Stimulated activated CD4-positive, alpha-beta T cell treated with anti-CD3 and anti-CD28 coated beads, Interleukin-15, amount 100 ng/mL, for 1 hour (primary cell): ENCODE measurements around the gene DNAJB7.
"Not testable (repeated sequence)": the region's sequence is repeated elsewhere in the genome, so short reads cannot be mapped to it uniquely, and the experiment has no call there.

Source experiments
- DNase-seq, 2 donors: peaks; one replicate each; pipeline ENCODE4 v3.0.0-alpha.2; 2020; ENCODE audit warnings: low read depth in 1 of 2, low spot score in 1 of 2

The DNAJB7 gene

DNA sequence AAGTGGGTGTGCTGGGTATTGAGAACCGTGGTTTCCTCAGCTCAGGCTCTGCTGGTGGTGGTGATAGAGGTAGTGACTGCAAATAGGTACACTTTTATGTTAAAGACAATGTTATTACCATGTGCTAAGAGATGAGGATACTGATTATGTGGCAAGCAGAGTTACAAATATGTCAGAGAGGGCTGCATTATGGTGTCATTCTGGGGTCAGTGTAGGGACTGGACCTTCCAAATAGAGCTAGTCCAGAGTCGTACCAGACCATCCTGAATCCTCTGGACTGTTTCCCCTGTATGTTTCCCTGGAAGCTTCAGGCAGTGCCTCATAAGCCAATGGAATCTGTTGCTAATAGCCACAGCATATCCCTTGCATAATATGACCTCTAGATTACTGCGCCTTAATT is at the start of gene DNAJB7:
DNAJB7 (minus strand) TSS at position 101 of the 400 bp plus-strand sequence. CDS start 119 bp downstream, outside the sequence.
- no peak for DNase-seq

DNA sequence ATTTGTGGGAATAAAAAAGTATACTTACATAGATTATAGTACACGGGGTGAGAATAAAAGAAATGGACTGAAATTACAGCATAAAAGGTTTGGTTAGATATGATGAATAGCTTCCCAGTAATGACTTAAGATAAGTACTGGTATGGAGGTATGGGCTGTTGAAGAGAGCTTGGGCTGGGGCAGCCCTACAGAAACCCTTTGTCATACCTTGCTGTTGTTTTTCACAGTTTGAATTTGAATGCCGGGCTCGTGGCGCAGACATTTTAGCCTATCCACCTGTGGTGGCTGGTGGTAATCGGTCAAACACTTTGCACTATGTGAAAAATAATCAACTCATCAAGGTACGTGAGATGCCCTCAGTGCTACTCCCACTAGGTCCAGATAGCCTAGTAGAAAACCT is 47.0 kb upstream of the DNAJB7 start:
- no peak for DNase-seq

DNA sequence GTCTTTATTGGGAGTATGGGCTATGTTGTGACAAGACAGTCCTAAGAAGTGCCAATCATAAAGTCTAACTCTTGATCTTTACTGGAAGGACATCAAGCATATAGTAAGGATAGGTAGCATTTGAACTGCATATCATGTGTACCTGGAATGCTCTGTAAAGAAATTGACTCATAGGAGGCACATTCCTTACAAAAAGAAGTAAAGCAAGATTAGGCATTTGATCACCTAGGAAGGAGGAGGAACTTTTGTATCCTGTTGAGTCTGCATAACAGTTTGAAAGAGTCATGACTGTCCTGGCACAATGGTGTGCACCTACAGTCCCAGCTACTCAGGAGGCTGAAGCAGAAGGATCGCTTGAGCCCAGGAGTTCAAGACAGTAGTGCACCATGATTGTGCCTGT is 42.2 kb upstream of the DNAJB7 start:
- DNase-seq, result no peak

DNA sequence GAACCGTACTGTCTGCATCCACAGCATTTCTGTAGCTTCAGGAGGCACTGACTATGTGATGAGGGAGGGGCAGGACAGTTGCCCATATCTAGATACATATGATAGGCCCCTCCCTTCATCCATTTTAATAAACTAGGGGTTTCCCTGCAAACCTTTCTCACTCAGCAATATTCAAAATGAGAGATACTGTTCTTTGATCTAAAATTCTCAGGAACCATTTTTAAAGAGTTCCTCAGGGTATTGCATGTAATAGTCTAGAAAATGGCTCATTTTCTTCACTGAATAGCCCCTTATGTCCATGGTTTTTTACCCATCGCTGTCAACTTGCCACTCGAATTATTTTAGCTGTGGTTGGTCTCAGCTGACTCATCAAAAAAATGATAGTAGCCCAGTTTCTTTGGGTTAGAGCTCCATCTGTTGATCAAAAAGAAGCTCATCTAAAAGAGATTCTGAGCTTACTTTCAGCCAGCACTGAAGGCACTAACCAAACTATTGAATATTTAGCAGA is 37.0 kb upstream of the DNAJB7 start:
- no peak for DNase-seq

DNA sequence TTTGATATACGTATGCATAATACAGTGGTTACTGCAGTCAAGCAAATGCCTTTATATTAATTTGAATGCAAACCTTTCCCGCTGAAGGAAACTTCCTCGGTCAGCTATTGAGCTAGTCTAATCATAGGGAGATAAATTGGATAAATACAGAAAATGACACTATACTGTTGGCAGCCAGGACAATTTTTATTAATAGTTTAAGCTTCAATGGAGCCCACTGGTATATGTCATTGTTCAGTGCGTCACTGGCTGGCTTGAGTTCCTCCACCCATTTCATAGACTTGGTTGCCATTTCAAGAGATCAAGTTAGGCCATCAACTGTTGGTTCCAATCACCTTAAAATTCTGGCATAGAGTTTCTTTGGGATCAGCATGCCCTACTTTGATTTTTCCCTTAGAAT is 32.5 kb upstream of the DNAJB7 start:
- DNase-seq, result no peak

DNA sequence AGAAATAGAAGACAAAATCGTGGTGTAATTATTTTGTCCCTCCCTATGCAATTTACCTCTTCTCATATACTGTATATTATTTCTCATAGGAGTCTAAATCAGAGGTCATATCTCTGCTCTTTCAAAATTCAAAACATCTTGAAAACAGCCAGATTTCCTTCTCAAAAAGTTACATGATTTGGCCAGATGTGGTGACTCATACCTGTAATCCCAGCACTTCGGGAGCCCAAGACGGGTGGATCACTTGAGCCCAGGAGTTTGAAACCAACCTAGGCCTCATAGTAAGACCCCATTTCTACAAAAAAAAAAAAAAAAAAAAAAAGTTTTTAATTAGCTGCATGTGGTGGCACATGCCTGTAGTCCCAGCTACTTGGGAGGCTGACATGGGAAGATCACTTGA is 29.0 kb upstream of the DNAJB7 start:
- no peak for DNase-seq

DNA sequence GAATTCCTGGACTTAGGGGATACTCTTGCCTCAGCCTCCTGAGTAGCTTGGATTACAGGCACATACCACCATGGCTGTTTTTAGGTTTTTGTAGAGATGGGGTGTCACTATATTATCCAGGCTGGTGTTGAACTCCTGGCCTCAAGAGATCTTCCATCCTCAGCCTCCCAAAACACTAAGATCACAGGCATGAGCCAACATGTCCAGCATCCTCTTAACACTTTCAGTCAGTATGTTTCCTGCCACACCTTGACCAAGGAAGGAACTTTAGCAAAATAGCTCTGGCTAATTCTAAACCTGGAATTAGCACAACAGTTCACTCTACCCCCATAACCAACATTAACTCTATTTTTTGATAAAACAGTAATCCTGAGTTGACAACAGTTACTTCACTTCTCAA is 27.2 kb upstream of the DNAJB7 start:
- no peak for DNase-seq

DNA sequence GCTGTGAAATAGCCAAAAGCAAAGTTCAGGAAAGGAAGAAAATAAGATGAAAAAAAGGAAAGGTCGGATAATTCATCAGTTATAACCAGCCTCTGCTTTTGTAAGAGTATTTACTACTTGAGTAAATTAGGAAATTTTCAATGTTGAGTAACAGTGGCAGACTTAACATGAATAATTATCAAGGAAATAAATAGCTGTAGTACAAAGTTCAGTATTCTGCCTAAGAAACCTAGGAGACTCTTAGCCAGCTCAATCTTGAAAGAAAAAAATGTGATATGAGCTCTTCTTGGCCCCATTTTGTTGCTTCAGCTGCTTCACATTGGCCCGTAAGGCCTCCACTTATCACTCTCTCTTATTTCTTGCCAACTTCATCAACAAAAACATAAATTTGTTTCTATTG is 17.0 kb upstream of the DNAJB7 start:
- DNase-seq, result no peak

DNA sequence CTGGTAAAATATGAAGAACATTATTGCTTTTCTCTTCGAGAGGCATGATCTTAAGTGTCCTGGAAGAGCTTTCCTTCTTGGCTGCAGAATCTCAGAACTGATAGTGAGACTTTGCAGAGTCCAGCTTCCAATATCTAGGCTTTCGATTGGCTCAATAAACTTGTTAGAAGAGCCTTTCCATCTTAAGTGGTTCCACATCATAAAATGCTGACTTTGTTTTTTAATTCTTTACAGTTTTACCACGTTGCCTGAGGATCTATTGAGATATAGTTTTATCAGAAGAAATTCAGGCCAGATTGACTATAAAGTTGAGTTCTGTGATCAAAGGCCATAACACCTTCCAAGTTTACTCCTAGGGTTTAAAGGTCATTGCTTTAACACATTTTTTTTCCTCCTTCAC is 15.6 kb upstream of the DNAJB7 start:
- no peak for DNase-seq

DNA sequence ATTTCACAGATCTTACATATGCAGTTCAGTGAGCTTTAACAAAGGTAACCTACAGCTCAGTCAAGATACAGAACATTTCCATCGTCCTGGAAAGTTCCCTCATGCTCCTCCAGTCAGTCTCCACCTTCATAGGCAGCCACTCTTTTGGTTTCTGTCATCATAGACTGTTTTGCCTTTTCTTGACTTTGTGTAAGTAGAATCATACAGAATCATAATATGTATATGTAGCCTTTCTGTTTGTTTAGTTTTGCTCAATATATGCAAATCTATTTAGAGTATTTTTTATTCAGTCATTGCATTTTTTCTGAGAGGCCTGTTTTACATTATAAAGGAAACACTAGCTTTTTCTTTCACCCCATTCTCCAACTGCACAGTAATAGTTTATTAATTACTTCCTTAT is 15.0 kb upstream of the DNAJB7 start:
- DNase-seq, result no peak

DNA sequence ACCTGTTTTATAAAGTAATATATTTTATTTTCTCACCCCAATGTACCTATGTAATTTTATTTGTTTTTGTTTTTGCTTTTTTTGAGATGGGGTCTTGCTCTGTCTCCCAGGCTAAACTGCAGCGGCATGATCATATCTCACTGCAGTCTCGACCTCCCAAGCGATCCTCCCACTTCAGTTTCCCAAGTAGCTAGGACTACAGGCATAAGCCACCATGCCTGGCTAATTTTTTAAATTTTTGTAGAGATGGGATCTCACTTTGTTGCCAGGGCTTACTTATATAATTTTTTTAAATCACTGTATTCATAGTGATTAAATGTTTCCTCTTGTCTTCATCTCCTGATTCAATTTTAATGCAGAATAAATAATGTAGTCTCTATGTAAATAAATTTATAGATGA is 13.2 kb upstream of the DNAJB7 start:
- DNase-seq, result no peak

DNA sequence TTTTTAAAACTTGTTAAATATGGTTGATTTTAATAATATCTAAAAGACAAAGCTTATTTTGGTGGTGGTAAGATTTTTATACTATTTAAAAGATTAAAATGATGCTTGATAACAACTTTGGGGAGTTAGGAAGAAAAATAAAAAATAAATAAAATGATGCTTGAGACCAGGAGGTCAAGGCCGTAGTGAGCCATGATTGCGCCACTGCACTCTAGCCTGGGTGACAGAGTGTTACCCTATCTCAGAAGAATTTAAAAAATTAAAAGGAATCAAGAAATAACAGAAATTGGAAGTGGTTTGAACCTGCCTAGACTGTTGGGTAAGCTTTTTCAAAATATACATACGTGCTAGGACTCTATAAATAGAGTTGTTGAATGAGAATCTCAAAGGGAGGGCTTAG is 12.1 kb upstream of the DNAJB7 start:
- no peak for DNase-seq

DNA sequence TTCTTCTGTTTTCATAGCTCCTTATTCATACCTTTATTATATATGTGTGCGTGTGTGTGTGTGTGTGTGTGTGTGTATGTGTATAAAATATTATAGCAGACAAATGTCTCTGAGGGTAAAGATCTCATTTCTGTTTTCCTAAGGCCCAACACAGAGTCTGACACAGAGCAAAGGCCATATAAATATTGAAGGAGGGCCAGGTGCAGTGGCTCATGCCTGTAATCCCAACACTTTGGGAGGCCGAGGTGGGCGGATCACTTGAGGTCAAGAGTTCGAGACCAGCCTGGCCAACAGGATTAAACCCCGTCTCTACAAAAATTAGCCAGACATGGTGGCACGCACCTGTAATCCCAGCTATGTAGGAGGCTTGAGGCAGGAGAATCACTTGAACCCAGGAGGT is 6.5 kb upstream of the DNAJB7 start:
- not testable (repeated sequence) for DNase-seq

DNA sequence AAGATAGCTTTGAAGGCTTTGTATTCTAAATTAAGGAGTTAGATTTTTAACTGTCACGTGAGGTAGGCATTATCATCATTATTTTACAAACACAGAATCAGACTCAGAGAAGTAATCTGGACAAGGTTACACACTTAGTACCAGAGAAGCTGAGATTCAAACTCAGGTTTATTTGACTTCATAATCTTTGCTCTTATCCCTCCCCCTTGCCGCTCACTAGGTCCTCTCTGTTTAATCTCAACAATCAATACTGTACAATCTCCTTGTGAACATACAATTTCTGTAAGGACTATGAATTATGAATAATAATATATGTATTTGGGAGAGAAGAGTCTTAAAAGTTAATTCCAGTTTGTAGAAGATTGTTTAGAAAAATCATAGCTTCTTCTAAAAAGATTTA is 5.2 kb upstream of the DNAJB7 start:
- DNase-seq, result no peak

DNA sequence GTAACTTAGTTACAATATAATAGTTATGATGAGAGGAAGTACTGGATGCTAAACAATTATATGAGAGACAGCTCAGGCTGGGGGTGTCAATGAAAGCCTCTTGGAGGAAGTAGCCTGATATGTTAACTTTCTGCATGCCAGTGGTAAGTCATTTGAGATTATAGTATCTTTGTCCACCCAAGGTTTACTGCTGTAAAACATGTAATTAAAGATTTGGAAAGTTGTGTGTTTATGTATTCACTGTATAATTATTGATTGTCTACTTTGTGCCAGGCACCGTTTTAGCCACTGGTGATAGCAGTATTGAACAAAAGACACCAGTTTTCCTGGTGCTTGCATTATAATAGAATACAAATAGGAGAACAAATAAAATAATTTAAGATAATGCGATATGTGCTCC is 624 bp upstream of the DNAJB7 start:
- no peak for DNase-seq

DNA sequence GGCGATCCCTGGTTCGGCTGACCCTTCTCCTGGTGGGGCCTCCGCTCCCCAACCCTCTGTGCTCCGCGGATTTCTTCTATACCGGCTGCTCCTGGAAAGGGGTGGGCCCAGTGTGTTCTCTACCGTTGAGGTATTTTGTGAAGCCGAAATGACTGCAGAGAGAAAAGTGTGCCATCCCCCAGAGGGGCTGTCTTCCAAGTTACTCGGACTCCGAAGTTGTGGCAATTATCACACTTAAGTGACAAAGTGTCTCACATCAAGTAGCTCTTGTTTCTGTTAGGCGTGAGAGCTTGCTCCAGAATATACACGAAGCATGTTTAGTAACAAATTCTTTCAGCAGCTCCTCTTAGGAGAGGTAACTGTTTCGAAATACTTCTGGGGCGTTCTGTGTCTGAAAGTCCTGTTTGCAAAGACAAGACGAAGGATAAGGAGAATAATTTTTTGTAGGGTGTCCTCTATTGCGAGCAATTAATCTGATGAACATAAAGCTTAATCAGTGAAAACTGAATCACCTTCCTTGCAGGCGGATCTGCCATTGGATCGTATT is 4.5 kb downstream of the DNAJB7 start:
- DNase-seq, result no peak

DNA sequence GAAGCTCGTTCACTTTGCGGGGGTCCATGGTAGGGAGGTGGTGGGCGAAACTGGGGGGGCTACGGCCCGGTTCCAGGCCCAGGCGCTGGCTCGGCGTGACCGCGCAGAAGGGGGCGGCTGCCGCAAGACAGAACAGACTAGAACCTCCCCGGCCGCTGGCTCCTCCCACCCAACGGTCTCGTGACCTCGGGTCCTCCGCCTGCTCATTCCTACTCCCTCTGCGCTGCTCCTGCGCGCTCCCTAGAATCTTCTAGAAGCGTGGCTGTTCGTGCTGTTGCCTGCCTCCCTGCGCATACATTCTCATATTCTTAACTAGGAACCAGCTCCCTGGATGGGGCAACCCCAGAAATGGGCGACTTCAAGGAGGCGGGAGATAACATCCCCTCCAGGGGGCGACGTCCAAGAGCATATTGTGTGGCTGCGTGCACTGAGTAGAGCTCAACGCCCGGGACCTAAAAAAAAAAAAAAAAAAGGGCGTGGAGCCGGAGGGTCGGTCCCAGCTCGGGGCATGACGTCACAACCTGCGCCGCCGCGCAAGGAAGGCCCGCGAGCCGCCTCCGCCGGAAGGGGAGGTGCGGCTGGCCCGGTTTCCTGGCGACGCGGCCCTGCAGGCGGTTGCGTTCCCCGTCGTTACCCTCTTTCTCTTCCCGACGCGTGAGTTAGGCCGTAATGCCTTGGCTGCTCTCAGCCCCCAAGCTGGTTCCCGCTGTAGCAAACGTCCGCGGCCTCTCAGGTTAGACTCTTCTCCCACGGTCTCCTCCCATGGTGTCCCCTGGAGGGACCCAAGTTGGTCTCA is 5.2 kb downstream of the DNAJB7 start, which contains the start of the genes ST13 and XPNPEP3:
ST13 (minus strand) TSS at position 127 of the 796 bp plus-strand sequence; CDS start at position 28, 99 bp downstream.
XPNPEP3 (plus strand) TSS at position 636 of the 796 bp plus-strand sequence; CDS start at position 670, 34 bp downstream.
- peak; percentile 92 to 96 for DNase-seq

DNA sequence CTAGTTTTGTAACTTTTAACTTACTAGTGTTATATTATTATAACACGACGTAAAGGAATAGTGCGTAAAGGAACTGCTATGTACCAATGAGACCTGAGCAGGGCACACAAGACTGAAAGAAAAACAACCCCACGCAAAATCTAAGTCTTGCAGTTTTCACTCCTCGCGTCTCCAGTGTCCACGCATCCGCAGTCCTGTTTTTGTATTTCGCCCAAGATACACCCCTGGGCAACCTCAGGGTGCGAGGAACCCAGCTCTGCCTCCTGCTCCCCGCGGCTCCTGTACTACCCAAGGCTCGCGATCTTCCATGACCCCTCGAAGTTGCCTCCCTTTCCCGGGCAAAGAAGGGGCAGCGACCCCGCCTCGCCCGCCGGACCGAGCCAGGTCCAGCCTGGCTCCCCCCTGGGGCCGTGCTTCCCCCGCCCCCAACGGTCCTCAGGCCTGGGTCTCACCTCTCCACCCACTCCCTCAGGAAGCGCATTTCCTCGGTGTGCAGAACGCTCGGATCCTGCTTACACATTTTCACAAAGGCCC is 5.9 kb downstream of the DNAJB7 start:
- DNase-seq, result peak in 1 of 2 donors; percentile 7

DNA sequence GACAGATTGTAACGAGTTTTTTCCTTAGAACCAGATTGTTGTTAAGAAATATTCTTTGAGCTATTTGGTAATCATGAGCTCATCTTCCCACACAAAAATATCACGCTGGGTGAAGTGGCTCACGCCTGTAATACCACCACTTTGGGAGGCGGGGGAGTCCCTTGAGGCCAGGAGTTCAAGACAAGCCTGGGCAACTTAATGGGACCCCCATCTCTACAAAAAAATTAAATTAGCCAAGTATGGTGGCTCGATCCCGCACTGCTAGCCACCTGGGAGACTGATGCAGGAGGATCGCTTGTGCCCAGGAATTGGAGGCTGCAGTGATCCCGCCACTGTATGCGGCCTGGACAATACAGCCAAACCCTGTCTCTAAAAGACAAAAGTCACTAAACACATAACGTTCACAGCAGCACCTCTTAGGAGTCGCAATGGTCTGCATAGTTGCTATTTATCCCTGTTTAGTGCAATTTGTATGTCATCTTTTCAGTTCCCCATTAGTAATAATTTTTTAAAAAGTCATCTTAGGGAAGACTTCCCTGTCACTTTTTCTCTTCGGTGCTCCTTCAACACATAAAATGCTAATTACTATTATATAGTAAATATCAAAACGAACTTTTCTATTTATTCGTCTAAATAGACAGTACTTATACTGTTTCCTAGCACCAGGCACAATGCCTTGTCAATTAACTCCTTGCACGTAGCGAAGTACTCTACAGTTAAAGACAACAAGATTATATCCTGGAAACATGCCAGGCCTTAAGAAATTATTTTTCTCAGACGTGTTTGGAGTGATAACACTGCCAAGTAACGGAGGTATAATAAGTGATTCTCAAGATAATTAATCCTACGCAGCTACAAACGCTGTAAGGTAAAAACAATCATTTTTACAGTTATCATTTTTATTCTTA is 6.6 kb downstream of the DNAJB7 start:
- no peak for DNase-seq

DNA sequence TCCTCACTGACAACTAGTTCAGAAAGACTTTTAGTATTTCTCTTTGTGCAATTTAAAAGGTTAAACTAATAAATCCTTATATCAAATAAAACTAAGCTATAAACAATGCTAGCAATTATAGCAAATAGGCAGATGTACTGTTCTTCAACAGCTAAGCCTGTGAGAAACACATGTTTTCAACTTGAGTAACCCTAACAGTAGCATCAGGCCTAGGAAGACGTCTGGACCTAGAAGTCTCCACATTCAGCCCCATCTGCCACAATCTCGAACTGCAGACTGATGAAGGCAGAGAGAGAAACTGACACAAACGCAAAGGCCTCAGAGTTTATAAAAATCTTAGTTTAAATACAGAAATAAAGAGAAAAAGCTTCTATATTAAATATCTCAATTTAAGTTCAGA is 8.0 kb downstream of the DNAJB7 start:
- DNase-seq, result no peak

DNA sequence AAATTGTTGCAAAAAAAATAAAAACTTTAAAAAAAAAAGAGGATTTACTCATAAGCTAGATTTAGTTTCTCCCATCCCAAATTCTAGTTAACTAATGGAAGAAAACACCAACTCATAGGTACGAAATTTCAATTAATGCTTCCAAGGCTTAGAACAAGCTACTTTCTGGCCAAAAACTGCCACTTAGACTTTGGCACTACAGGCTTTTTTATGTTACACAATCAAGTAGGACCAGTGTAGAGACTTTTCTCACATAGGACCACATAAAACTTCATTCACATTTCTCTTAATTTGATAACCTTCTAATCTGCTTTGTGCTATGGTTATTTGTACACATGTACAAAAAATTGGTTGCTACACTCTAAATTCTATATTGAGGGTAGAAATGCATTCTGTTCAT is 8.6 kb downstream of the DNAJB7 start:
- DNase-seq, result no peak
